Endothelial cell of hepatic sinusoid (primary cell): ENCODE measurements around the gene RAB40C.

Source experiments
- in situ Hi-C: cut with HindIII; loops from 2 replicates; pipeline ENCODE4 v1.10.0; 2017; ENCODE audit warnings: low sequenced_read_pairs

RAB40C gene

GRCh38 chr16:659618-660017, 69.8 kb downstream of the RAB40C start:
- in situ Hi-C loops = loop anchor here (10.0 kb wide), 1 partner anchor 55 kb away; the partner anchor contains the start of gene METRN

DNA sequence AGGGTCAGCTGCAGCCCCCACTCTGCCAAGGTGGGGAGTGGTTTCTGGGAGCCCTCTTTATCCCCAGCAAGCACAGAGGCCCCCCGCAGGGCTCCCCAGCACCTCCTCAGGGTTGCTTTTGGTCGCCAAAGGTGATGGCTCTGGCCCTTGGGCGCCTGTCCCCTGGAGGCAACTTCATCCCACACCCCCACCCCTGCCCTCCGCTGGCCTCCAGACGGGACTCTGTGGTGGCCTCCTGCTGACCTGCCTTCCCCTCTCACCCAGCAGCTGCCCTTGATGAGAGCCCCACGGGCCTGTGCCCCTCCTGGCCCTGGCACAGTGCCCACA, 70.2 kb downstream of the RAB40C start:
- in situ Hi-C loops = no loop called here

- in situ Hi-C loops = no loop called here
Observed at GRCh38 chr16:660459-661183, 70.8 kb downstream of the RAB40C start.

- in situ Hi-C loops = no loop called here
Observed at GRCh38 chr16:661184-661821, 71.4 kb downstream of the RAB40C start.

DNA sequence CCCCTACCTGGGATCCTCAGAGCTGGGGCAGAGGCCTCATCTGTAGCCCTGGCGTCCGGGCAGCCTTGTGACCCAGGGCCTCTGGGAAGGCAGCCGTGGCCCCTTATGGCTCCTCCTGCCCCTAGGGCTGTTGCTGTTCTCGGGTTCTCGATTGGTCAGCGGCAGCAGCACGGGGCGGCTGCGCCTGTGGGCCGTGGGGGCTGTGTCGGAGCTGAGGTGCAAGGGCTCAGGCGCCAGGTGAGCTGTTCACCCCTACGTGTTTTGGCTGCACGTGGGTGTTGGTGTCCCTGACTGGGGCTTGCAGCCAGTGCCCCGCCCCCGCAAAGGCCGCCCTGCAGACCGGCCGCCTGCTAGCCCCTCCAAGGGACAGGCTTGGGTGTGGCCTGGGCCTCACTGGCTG, 72.2 kb downstream of the RAB40C start:
- in situ Hi-C loops = no loop called here

DNA sequence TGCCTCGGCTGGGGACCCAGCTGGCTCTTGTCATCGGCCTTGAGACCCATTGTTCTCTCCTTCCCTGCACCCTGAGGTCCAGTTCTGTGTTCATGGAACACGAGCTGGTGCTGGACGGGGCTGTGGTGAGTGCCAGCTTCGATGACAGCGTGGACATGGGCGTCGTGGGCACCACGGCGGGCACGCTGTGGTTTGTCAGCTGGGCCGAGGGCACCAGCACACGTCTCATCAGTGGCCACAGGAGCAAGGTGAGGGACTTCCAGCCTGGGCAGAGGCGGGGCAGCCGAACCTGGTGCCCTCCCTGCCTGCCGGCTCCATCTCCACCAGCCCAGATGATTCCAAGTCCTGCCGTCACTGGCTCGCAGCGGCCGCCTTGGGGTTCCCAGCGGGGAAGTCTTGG, 72.7 kb downstream of the RAB40C start:
- in situ Hi-C loops = no loop called here

DNA sequence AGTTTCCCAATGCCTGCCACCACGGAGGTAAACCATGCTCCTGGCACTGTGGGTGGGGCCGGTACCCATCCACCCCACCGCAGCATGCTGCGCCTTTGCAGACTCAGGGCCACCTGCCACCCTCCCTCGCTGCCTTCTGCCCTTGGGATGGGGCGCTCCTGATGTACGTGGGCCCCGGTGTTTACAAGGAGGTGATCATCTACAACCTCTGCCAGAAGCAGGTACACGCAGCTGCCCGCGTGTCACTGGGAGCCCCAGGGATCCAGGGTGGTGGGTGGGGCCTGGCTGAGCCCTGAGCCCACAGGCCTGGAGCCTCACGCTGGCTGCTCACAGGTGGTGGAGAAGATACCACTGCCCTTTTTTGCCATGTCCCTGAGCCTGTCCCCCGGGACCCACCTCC, 76.7 kb downstream of the RAB40C start:
- in situ Hi-C loops = no loop called here

DNA sequence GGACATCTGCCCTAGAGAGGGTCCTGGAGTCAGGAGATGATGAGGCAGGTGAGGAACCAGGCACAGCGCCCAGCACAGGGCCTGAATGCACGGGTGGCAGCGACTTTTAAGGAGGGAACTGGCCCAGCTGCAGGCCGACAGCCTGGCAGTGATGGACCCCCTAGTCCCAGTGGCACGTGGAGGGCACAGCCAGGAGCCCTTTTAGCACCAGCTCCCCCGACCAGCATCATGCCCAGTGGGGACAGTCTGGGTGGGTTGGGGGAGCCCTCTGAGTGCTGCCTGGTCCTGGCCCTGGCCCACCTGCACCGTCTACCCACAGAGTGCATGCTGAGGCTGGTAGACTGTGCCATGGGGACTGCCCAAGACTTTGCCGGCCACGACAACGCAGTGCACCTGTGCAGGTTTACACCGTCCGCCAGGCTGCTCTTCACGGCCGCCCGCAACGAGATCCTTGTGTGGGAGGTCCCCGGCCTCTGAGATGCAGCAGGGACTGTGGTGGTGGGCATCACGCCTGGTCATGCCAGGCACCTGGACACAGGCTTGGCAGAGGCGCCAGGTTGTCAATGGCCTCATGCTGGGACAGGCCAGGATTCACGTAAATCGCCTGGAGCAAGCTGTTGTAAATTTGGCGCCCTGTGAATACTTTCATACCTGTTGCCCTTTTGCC, 77.4 kb downstream of the RAB40C start:
- in situ Hi-C loops = no loop called here

GRCh38 chr16:667780-668518, 78.1 kb downstream of the RAB40C start, which contains the start of gene RHOT2:
TSS of gene RHOT2 (plus strand) at chr16:668132. CDS start at chr16:668200, 68 bp downstream.
- in situ Hi-C loops = no loop called here

- in situ Hi-C loops = no loop called here
Observed at GRCh38 chr16:668519-669171, 78.8 kb downstream of the RAB40C start.

GRCh38 chr16:669666-670065, 79.8 kb downstream of the RAB40C start:
- in situ Hi-C loops = no loop called here

DNA sequence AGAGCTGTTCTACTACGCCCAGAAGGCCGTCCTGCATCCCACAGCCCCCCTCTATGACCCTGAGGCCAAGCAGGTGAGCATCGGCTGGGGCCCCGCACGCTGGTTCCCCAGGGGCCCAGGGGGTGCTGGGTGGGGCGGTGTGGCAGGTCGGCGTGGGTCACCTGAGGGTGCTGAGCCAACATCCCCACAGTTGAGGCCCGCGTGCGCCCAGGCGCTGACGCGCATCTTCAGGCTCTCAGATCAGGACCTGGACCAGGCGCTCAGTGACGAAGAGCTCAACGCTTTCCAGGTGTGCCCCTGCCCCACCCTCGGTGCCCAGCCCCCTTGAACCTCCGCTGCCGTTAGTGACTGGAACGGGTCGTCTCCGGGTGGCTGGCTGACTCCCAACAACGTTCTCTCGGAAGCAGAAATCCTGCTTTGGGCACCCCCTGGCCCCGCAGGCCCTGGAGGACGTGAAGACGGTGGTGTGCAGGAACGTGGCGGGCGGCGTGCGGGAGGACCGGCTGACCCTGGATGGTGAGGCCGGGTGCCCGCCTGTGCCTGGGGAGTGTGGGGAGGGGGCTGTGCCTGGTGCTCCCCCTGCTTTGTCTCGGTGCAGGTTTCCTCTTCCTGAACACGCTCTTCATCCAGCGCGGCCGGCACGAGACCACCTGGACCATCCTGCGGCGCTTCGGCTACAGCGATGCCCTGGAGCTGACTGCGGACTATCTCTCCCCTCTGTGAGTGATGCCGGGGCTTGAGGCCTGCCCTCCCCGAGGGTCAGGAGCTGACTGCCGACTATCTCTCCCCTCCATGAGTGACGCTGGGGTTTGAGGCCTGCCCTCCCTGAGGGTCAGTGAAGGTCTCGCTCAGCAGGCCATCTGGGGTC, 80.9 kb downstream of the RAB40C start:
- in situ Hi-C loops = no loop called here

DNA sequence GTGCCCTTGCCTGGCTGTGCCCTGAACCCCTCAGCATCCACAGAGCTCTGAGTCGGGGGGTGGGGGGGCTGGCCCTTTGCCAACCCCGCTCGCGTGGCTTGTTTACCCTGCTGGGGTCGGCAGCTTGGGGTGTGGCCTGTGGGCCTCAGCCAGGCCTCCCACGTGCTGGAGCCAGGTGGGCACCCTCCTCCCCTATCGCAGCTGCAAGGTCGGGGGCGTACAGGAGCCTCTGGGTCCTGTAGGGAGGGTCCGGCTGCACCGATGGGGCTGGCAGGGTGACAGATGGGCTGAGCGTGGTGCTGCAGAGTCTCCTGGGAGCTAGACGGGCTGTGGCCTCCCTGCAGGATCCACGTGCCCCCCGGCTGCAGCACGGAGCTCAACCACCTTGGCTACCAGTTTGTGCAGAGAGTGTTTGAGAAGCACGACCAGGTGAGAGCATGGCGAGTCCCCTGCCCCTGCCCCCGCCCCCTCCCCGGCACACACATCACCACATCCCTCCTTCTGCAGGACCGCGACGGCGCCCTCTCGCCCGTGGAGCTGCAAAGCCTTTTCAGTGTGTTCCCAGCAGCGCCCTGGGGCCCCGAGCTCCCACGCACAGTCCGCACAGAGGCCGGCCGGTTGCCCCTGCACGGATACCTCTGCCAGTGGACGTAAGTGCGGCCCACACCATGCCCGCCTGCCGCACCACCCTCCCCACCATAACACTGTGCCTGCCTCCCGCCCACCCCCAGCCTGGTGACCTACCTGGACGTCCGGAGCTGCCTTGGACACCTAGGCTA, 81.7 kb downstream of the RAB40C start:
- in situ Hi-C loops = no loop called here

GRCh38 chr16:672371-672770, 82.5 kb downstream of the RAB40C start:
- in situ Hi-C loops = no loop called here

DNA sequence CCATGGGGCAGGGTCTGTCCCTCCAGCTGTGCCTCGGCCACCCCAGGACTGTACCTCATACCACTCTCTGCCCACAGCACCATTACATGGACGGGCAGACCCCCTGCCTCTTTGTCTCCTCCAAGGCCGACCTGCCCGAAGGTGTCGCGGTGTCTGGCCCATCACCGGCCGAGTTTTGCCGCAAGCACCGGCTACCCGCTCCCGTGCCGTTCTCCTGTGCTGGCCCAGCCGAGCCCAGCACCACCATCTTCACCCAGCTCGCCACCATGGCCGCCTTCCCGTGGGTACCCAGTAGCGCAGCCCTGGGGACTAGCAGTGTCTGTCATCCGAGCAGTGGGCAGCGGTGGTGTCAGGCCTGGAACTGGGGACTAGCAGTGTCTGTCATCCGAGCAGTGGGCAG, 83.0 kb downstream of the RAB40C start:
- in situ Hi-C loops = no loop called here

DNA sequence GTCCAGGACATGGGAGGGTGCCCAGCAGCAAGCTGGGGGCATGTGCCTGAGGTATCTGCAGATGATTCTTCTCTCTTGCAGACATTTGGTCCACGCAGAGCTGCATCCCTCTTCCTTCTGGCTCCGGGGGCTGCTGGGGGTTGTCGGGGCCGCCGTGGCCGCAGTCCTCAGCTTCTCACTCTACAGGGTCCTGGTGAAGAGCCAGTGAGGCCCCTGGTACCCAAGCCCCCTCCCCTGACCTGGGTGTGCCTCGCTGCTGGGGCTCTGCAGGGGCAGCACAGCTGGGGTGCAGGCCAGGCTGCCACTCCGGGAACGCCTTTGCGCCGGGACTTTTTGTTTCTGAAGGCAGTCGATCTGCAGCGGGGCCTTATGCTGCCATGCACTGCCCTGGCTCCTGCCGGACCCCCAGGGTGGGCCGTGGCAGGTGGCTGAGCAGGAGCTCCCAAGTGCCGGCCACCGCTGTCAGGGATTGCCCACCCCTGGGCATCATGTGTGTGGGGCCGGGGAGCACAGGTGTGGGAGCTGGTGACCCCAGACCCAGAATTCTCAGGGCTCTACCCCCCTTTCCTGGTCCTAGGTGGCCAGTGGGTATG, 83.6 kb downstream of the RAB40C start:
- in situ Hi-C loops = no loop called here

DNA sequence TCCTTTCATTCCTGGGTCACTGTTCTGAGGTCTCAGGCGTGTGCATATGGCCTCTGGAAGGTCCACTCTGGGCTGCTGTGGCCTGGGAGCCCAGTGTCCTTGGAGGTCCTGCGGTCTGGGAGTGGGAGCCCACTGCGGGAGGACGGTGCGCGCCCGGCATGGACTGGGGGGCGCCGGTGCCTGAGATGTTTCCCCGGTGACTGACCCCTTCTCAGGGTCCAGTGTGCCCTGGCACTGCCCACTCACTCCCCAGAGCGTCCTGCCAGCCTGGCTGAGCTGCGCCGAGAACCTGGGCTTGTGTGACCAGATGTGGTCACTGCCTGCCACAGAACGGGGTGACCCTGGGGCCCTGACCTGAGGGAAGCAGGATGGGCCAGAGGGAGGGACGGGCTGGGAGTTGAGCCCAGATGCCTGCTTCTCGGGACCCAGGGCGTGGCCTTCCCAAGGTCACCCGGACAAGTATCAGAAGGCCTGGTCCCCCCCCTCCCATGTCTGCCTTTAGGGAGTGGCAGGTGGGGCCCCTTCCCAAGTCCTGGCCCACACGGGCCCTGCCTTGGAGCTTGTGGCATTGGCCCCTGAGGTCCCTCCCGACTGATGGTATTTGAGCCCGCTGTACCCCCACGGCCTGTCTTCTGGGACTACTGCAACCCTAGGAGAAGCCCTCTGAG, 84.5 kb downstream of the RAB40C start:
- in situ Hi-C loops = no loop called here
